Esophagus muscularis mucosa (tissue), 3 donors: ENCODE measurements around the gene COL6A3.

ENCODE experiments used
- POLR2AphosphoS5 ChIP-seq, 2 donors: sonication (generic); formaldehyde crosslinking; IDR thresholded peaks; one replicate each; pipeline ENCODE4 v1.6.1; 2017; ENCODE audit warnings: antibody characterized with exemption in 2 of 2
- TF ChIP-seq, protein P1 (sequence below), 3 experiments: fragments of 200-600 bp in 2 of 3; fragments of 450-650 bp in 1 of 3; sonication (generic) in 2 of 3; IDR thresholded peaks; one replicate each; pipeline ENCODE4 v1.5.1; 2017 to 2019; ENCODE audit warnings: antibody characterized with exemption in 3 of 3, mild to moderate bottlenecking in 2 of 3, moderate library complexity in 1 of 3

DNA sequence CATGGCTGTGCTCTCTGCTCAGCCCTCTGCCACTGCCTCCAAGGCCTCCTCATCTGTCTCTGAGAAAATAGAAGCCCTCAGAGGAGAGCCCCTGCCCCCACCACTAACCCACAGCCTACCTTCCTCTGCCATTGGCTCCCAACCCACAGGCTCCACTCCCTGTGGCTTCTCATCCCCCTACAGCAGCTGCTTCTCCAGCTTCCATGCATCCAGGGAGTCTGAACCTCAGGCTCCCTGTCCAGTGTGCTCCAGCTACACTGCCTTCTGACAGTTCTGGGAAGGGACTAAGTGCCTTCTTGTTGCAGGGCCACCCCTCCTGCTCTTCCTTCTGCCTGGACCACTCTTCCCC lies 29.3 kb downstream of the COL6A3 start:
- TF ChIP-seq, protein P1, sequence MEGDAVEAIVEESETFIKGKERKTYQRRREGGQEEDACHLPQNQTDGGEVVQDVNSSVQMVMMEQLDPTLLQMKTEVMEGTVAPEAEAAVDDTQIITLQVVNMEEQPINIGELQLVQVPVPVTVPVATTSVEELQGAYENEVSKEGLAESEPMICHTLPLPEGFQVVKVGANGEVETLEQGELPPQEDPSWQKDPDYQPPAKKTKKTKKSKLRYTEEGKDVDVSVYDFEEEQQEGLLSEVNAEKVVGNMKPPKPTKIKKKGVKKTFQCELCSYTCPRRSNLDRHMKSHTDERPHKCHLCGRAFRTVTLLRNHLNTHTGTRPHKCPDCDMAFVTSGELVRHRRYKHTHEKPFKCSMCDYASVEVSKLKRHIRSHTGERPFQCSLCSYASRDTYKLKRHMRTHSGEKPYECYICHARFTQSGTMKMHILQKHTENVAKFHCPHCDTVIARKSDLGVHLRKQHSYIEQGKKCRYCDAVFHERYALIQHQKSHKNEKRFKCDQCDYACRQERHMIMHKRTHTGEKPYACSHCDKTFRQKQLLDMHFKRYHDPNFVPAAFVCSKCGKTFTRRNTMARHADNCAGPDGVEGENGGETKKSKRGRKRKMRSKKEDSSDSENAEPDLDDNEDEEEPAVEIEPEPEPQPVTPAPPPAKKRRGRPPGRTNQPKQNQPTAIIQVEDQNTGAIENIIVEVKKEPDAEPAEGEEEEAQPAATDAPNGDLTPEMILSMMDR (IDR thresholded peaks at IDR 0.05), result no peak
- TF ChIP-seq POLR2AphosphoS5 (IDR thresholded peaks at IDR 0.05), result no peak
